Stimulated activated CD4-positive, alpha-beta T cell treated with anti-CD3 and anti-CD28 coated beads, Interleukin-12 subunit alpha, Interleukin-12 subunit beta, amount 100 ng/mL, for 24 hours (primary cell): ENCODE results near the gene LARGE1.

ENCODE experiments used
- DNase-seq, 2 experiments: peaks; one replicate each; pipeline ENCODE4 v3.0.0-alpha.2; 2020; ENCODE audit warnings: low read depth in 2 of 2

The LARGE1 gene

DNA sequence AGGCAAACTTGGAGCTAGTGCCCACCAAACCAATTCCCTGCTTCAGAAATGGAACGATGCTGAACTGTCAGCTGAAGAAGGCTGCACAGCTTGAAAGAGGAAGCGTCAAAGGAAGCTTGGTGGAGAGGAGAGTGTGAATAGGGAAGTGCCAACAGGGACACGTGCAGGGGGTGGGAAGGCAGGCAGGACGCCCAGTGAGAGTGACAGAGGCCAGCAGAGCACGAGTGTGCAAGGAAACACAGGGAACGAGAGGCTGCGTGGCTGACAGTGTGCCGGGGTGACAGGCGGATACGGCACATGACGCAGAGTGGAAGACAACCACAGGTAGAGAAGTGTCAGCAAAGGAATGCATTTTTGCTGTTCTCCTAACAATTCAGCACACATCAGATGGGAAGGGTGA lies 196.4 kb downstream of the LARGE1 start:
- DNase-seq: no peak

DNA sequence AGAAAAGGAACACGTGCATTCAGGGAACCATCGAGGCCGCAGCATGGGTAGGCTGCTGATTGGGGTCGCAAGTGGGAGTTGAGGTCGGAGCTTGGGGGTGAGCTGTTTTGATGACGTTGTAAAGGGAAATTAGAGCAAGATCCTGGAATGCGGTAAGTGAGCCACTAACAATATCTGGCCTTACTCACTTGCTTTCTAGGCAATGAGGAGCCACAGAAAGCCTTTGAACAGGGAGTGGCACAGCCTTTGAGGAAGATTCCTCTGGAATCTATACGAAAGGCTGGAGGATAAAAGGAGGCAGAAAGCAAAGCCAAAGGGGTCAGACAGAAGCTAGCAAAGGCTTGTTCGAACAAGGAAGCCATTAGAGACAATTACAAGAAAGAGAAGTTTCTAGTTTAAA lies 197.5 kb downstream of the LARGE1 start:
- no peak for DNase-seq

DNA sequence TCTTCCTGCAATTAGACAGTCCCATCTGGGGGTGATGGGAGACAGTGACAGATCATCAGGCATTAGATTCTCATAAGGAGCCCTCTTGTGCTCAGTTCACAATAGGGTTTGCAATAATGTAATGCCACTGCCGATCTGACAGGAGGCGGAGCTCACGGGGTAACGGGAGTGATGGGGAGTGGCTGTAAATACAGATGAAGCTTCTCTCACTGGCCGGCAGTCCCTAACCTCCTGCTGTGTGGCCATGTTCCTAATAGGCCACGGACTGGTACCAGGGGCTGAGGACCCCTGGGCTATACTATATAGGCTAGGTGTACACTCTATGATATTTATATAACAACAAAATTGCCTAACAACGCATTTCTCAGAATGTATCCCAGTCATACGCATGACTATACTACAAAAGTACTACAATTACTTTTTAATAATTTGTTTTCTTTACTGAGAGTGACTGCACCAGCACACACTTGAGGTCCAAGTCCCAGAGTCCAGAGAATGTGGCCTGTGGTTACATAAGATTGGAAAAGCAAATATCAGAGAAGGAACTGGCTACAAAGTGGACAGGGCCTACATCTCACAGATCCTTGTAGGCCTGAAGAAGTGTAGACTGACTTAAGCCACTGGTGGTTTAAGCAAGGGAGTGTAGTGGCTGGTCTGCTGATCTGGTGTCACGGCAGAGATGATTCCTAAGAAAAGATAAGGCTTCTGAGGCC lies 200.0 kb downstream of the LARGE1 start:
- no peak for DNase-seq

DNA sequence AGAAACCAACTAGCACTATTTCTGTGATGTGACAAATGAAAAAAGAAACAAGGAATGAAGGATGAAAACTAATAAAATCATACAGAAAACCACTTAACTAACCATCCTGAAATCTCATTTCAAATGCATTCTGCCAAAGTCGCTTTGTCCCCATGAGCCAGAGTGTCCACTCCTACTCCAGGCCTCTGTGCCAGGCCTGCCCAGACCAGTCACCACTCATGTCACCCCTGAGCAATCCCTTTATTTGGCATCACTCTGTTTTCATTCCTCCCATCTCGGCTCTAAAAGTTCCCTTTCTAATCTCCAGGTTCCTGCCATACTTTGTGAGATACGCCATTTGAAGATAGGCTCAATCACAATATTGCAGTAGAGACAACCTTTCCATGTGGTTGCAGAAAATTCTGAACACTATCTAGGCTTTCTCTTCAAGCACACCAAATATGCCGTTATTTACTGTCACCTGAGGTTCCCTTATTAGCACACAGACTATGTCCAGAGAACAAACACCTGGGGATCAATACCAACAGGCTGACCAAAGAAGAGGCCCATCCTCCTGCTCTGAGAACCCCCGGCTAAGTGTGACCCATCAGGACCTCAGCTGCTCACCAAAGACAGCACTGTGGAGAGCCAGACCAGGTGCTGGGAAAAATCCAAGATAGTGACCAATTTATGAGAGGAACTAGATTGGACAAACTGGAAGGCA lies 202.4 kb downstream of the LARGE1 start:
- DNase-seq: no peak

DNA sequence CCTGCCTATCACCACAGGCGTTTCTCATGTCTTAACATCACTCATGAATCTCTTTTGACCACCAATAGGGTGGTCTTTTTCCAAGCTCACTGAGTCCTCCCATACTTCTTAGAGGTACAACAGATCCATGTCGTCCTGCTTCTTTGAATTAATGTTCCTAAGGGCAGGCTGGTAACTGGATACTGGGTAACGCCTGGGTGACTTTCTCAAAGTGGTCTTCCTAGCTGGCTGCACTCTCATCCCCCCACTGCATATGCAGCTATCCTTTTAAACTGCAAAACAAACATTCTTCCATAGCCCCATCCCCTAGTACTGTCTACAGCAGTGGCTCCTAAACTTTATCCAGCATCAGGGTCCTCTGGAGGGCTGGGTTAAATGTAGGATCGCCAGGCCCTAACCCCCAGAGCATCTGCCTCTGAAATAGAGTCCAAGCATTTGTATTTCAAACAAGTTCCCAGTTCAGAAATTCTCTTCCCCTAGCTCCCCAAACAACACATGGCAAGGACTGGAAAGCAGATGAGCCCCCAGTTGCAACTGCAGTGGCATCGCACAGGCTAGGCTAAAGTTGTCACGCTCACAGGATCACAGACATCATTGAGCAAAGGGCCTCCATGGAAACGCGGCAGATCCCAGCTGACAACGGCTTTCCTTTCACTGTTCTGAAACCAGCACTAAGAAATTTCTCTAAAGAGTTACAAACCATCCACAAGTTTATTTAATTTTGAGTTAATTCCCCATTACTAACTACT lies 204.9 kb downstream of the LARGE1 start:
- DNase-seq: no peak

DNA sequence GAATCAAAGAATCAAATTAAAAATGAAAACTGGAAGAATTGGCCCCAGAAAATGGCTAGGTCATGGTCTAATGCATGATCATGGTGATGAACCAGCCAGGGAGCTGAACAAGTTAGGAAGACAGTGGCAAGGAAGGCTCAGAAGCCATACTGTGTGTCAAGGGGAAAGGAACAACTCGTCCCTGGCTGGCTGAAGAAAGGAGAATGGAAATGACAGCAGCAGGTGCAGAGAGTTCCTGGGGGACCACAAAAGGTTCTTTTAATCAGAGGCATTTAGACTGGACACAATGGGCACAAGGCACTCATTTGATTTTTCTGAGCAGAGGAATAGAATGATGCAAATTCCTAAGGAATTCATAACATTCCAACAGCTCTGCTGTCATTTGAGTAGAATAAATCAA lies 209.9 kb downstream of the LARGE1 start:
- no peak for DNase-seq

DNA sequence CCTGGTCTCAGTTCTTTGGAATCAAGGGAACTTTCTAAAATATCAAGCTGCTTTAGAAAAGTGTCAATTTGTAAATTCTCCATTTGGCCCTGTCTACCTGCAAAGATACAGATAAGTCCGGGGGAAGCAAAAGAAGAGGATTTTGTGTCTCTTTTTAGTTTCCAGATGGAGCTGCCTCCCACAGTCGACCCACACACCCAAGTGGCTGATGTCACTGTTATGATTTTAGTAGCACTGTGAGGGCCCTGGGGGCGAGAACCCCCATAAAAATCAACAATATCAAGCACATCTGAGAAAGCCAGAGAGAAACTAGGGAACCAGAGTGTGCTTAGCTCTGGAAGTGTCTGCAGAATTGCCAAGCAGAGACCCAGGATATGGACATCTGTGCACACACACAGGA lies 212.7 kb downstream of the LARGE1 start:
- no peak for DNase-seq

DNA sequence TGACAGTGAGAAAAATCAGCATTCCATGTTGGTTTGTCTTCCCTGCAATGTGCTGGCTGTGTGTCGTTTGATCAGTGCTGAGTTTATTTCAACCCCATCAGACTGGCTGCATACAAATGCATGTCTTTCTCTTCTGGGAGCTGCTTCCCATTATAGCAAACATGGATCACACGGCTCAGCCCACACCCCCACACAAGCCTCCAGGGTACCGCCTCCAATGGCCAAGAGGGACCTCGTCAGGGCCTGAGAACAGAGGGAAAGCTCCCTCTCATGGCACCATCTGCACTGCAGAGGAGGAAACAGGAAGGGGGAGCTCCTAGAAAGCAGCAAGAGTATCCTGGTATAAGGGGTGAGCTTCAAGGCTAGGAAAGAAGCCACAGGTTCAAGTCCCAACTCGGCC lies 214.2 kb downstream of the LARGE1 start:
- no peak for DNase-seq

DNA sequence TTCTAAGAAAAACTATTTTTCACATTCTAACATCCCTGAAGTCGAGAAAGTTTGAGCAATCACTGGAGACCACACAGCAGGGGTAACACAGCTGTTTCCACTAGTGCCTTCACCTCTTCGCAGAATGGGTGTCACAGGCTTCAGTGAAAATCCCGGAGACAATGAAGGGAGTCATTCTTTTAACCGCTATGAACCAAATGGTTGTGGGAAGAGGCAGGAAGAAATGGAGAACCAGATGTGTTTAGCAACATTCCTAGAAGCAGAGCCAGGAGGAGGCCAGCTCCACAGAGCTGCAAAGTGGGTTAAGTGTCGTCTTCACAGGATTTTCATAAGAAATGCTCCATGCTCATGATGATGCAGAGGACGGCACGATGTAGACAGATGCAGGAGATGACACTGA lies 221.1 kb downstream of the LARGE1 start:
- DNase-seq: no peak

DNA sequence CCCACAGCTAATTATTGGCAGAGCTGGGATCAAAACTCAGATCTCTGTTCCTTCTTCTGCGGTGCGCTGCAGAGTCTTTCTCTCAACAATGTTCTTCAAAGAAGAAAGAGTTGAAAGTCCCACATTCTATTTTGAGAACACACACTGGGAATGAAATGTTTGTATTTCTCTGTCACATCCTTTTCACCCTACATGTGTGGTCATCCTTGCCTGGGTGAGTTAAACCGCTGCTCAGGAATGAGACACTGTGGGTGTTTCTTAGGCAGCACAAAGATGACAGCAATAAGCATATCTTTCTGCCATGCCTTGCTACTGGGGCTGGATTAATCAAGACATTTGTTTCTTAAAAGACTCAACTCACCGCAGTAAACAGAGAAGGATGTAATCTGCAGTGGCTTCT lies 222.6 kb downstream of the LARGE1 start:
- no peak for DNase-seq

DNA sequence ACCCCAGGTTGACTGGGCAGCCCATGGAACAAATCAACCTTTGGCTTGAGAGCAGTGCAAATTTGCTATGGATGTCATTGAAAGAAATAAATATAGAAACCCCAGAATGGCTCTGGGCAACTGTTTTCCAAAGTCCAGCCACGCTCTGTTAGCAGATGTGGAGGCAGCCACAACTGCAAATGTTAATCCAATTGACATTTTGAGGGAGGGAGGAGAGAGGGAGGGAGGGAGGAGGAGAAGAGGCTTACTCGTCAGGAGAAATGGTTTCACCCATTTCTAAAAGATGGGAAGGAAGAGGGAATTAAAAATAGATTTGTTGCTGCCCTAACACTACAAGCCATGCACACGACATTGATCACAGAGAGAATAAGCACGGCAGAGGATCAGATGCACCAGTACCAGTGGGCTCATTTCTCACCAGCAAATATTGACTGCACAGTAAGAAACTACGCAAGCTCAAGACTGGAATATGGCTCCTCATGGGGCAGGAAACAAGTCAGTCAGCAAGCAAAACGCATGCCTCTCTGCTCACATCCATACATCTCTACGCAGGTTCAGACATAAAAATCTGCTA lies 229.1 kb downstream of the LARGE1 start:
- no peak for DNase-seq

DNA sequence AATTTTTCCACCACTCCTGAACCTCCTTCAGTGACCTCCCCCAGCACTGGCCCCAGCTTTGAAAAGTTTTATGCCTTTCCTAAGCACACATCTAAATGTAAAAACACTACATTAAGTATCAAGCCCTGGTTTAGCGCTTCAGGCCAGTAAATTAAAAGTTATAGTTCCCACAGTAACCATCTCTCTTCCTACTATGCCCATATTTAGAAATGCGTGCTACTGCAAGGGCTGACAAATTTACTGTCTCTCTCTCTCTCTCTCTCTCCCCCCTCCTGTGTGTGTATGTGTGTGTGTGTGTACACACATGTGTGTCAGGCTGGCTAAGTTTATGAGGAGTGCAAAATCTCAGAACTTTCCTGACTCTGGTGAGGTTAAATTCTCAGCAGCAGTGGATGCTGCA lies 231.4 kb downstream of the LARGE1 start:
- DNase-seq: no peak

DNA sequence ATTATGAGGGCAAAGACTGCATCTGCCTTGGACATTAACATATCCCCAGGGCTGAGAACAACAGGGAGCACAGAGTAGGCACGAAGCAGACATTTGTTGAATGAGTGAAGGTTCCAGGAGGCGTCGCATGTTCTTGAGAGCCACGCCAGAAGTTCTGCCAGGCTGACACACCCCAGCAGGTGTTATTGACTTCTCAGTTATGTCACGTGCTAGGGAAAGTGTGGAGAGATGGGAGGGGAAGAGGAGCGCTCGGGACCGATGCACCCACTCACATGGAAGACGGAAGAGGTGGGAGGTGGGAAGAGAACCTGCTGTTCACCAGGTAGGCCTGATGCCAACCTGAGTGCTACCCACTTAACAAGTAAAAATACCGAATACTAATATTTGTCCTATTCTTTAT lies 232.8 kb downstream of the LARGE1 start:
- DNase-seq: no peak

DNA sequence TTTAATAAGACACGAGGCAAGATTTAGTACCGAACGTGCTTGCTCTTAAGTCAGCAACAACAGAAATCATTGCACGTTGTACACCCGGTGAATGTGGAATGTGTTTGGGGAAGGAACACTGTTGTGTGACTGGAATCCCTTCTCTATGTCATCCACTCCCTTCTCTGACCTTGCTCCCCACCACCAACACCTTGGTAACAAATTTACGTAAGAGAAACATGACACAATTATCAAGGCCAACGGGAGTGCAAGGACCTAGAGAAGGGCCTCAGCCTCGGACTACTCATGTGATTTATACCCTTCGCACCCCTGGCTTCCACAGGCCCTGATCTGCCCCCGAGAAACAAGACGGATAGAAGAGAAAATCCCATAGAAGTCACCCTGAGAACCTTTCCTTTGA lies 236.2 kb downstream of the LARGE1 start:
- DNase-seq: no peak

DNA sequence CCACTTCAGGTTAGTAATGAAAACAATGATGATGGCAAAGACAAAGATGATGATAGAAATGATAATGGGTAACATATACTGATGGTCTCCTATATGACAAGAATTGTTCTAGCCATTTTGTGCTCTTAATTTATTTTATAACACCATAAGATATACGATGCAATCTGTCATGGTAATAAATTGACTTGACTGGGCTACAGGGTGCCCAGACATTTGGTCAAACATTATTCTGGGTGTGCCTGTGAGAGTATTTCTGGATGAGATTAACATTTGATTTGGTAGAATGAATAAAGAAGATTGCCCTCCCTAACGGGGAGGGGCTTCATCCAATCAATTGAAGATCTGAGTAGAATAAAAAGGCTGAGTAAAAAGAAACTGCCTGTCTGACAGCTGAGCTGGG lies 237.3 kb downstream of the LARGE1 start:
- no peak for DNase-seq

DNA sequence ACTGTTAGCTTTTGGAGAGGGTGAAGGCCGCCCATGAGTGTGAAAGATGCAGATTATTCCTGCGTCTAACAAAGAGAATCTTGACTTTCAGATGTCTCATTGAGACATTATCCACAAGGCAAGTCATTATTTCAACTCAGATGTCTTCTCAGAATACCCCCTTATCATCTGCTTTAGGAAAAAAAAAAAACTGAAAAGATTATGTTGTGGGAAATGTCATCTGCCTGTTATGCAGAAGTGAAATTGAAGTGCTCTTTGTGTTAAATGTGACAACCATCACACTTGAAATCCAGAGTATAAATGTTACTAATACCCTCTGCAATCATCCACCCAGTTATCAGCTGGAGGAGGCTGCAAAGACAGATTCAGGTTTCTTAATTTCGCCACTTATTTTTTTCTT lies 239.6 kb downstream of the LARGE1 start:
- DNase-seq: no peak

DNA sequence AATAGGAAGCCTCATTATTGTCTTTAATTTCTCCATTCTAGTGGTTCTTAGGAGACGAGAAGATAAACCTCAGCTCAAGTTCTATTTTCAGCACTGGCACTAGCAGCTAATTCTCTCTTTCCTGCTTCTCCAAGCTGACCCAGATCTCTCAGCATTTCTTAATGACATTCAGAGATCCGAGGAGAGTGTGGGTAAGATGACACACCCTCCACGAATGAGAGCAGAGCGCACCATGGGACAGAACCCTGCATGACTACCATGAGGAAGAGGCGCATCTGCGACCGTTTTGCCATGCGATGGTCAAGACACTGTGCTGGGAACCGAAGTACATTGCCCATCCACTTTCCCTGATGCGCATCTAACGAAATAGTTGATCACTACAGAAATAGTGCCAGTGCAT lies 241.8 kb downstream of the LARGE1 start:
- DNase-seq: no peak

DNA sequence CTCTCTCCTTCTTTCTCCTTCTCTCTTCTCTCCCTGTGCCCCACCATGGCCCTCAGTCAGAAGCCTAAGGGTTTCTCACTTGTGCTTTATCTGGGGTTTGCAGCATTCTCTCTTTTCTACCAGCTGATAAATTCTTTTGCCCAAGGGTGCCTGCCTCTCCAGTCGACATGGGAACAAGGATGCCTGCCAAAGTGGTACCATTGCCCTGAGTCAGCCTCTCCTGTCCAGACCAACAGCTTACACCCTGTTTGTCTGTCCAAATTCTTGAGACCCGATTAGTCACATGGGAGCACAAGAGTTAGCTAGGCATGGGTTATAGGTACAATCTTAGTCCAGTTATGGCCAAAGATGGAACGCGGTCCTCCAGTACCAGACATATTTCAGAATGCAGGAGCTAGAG lies 242.7 kb downstream of the LARGE1 start:
- no peak for DNase-seq

DNA sequence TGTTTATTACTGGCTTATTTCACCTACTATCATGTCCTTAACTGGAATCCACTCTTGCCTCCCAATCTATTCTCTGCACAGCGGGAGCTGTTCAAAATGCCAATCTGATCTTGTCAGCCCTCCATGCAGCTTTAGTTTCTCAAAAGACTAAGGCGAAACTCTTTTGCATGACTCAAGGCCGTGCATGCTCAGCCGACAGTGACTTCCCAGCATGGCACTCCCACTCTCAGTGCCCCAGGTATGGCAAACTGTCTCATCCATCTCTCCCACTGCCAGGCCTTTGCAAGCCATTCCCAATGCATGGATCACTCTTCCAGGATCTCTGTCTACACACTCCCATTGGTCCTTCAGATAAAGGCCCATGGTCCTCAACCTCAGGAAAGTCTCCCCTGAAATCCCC lies 245.9 kb downstream of the LARGE1 start:
- no peak for DNase-seq

DNA sequence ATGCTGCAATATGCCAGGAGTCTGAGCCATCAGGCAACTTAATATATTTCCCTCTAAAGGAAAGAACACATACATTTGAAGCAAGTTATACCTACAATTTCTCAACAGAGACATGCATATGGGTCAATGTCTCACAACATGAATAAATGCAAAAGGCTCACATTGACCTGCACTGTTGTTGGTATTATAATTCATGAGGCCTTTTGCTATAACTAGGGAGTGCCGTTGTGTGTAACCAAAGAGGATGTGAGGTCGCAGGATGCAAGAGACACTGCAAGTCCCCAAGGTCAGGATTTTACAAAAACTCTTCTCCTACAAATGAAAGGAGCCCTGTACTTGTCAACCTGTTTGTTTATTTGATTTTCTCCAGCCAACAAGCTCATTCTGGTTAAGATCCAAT lies 250.5 kb downstream of the LARGE1 start:
- DNase-seq: no peak

DNA sequence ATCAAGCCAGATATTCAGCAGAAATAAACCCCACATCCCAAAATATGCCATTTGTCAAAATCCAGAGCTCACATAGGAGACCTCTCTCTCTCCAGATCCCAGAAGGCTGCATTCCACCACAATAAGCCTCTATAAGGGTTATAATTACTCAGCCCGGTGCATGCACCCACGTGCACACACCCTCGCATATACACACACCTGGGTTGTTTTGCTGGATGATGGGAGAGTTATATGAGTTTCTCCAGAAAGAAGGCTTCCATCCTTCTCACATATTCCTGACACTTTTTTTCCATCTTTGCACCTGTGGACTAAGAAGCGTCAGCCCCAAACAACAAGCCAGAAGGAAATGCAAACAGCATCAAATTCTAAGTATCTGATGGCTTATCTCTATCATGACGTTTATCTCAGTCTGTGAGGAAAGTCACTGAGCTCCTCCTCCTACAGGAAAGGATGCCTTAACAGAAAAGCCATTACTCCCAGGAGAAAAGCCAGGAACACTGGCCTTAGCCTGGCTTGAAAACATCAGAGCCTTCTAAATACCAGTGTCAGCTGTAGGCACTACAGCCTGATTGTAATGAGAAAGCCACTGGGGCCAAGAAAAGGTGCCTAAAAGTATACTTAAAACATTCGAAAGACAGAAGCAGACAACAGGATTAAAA lies 253.2 kb downstream of the LARGE1 start:
- no peak for DNase-seq

DNA sequence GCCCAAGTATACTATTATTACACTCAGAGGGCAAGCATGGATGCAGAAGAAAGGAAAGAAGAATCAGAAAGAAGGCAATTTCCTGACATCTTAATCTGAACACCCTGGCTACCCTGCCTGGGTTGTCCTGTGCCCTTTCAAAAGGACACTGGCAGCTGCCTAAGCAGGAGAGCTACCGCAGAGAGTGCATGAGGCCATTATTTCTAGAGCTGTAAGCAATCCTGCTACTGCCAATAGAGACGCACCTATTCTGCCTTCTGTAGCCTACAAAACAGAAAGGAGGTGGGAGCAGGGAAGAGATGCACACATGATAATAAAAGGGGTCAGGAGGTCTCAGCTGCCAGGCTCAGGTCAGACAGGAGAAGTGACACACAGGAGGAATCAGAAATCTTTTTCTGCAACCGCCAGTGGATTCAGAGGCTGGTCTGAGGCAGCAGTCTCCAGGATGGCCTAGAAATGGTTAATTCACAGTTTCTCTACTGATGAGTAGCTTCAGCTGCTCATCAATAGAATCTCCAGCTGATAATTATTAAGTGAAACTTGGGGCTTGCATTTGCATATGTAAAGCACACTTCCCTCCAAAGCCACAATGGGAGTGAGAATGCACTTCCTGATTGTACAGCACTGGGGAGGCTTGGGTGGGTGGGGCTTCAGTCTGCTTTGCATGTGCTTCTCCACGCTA lies 253.9 kb downstream of the LARGE1 start:
- no peak for DNase-seq
